GM21447 (cell line): ENCODE results near the gene TMEM203.

Experiments used
- ATAC-seq: cut with Tn5 transposase; IDR thresholded peaks from one replicate; pipeline ENCODE4 v1.9.1; 2021; ENCODE audit not compliant: unreplicated experiment

TMEM203 gene

GRCh38 chr9:137182836-137183235 lies 22.6 kb downstream of the TMEM203 start:
- no peak for ATAC-seq

- ATAC-seq: no peak
Observed at GRCh38 chr9:137181680-137182079, 23.8 kb downstream of the TMEM203 start.

DNA sequence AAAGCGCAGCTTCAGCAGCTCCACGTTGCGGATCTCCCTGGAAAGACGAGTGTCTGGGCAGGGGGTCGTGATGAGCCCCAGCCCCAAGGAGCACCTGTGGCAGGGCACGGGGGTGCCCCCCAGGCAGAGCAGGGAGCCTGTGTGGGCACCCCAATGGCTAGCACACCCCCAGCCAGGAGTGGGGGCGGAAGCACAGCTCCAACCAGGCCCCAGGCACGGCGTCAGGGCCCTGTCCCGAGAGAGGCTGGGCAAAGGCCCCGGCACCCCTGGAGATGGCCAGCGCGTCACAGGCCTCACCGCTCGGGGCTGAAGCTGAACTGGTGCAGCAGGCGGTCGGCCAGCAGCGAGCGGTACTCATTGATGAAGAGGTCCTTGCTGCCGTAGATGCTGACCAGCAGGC lies 25.0 kb downstream of the TMEM203 start:
- ATAC-seq: no peak

GRCh38 chr9:137179761-137180160 lies 25.7 kb downstream of the TMEM203 start:
- no peak for ATAC-seq

GRCh38 chr9:137178939-137179630 lies 26.4 kb downstream of the TMEM203 start:
- no peak for ATAC-seq

GRCh38 chr9:137178201-137178938 lies 27.1 kb downstream of the TMEM203 start:
- no peak for ATAC-seq

- no peak for ATAC-seq
Observed at GRCh38 chr9:137176302-137177182, 28.9 kb downstream of the TMEM203 start.

DNA sequence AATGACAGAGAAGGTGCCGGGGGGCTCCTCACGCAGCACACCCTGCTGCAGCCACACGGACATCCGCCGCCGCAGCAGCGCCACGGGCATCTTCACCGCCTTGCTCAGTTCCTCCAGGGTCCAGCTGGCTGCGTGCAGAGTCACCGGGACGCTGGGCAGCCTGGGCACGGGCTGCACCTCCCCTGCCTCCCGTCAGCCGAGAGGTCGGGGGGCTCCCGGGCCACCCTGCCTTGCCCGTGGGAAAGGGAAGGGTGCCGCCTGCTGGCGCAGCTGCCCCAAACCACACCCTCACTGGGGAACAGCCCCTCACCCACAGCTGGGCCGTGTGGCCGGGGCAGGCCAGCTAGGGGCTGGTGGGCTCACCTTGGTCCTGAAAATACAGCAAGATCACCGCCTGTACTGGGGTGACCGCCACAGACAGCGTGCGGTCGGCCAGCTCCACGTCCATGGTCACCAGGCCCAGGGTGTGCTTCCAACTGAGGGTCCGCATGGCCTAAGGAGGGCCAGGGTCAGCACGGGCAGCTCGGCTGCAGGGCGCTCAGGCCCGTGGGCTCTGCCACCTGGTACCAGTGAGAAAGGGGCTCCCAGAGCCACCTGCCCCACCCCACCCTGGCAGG lies 30.0 kb downstream of the TMEM203 start:
- ATAC-seq: no peak

GRCh38 chr9:137174722-137175293 lies 30.6 kb downstream of the TMEM203 start:
- ATAC-seq: no peak

DNA sequence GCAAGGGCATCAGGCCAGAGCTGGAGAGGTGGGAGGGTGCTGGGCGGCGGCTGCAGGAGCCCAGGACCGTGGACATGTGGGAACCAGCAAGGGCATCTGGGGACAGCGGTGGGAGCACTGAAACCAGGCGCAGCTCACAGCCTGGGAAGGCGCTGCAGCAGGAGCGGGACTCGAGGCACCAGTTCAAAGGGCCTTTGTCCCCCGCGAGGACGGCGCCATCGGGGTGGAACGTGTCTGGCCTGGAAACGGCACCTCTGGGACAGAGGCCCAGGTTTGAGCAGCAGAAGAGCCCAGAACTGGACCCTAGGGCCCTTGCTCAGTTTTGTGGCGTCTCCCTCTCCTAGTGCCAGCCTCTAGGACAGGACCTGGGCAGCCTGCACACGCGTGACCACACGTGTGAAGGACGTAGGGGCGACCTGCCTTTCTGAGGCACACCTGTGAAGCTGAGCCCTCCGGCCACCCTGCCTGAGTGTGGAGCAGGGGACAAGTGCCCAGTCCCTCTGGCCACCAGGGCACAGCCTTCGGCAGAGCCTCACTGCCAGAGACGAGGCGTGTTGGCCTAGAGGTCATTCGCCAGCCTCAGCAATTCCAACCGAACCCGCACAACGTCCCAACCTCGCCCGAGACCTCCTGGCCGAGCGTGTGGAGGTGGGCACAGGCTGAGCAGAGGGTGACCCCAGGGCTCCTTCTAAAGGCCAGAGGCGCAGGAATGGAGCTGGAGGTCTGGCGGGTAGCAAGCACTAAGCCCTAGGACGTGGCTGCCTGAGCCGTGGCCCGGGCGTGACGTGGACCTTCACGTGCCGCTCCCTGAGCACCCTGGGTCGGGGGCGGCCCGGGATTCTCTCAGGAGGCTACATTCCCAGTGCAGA lies 31.4 kb downstream of the TMEM203 start:
- ATAC-seq: no peak

- no peak for ATAC-seq
Observed at GRCh38 chr9:137172901-137173795, 32.3 kb downstream of the TMEM203 start.

DNA sequence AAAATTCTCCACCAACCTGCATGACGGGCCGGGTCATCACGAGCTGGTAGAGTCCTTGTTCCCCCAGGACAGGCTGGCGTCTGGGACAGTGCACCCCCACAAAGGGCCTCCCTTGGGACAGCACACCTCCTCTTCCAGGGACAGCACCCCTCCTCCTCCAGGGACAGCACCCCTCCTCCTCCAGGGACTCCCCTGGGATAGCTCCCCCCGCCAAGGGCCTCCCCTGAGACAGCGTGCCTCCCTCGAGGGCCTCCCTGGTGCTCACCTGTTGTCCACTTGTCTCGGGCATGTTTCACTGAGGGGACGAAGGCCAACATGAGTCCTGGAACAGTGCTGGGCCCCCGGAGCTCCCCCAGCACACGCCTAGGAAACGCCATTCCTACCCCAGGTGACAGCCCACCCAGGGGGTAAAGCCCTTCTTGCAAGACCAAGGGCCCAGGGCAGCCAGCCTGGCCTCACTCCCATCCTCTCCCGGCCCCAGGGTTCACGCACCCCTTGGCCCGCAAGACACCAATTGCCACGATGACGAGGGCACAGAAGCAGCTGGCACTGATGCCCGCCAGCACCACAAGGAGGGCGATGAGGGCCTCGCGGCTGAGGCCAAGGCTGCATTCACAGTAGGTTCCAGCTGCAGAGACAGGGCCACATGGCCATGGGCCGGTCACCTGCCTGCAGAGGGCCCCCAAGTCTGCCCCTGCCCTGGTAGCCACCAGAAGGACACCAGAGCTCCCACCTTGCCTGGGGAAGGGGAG lies 34.1 kb downstream of the TMEM203 start:
- no peak for ATAC-seq

DNA sequence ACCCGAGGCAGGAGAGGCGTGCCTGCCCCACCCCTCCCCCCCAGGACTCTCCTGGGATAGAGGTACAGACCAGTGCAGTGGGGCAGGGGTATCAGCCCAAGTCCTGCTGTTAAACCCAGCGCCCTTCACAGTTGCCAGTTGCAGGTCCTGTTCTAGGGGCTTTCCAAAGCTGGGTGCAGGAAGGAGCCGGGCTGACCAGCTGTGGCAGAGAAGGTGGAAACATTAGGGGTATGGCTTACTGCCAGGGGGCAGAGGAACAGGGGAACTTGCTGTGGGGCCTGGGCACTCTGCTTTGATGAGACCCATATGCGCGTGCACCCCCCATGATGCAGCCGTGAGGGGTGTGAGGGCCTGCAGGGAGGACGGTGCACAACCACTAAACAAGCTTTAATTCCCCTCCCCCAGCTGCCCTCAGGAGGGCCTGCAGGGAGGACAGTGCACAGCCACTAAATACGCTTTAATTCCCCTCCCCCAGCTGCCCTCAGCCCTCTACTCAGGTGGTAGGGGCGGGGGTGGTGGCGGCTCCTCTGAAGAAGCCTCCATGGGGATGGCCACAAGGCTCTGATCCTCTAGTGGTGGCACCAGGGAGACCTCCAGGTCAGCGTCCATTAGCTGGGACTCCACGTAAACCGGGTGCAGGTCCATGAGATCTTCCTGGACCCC lies 34.8 kb downstream of the TMEM203 start:
- no peak for ATAC-seq

GRCh38 chr9:137169896-137170358 lies 35.5 kb downstream of the TMEM203 start, which contains the start of gene LRRC26:
Gene LRRC26 (minus strand): TSS chr9:137170051. CDS start chr9:137169943, 108 bp downstream.
- ATAC-seq: no peak

DNA sequence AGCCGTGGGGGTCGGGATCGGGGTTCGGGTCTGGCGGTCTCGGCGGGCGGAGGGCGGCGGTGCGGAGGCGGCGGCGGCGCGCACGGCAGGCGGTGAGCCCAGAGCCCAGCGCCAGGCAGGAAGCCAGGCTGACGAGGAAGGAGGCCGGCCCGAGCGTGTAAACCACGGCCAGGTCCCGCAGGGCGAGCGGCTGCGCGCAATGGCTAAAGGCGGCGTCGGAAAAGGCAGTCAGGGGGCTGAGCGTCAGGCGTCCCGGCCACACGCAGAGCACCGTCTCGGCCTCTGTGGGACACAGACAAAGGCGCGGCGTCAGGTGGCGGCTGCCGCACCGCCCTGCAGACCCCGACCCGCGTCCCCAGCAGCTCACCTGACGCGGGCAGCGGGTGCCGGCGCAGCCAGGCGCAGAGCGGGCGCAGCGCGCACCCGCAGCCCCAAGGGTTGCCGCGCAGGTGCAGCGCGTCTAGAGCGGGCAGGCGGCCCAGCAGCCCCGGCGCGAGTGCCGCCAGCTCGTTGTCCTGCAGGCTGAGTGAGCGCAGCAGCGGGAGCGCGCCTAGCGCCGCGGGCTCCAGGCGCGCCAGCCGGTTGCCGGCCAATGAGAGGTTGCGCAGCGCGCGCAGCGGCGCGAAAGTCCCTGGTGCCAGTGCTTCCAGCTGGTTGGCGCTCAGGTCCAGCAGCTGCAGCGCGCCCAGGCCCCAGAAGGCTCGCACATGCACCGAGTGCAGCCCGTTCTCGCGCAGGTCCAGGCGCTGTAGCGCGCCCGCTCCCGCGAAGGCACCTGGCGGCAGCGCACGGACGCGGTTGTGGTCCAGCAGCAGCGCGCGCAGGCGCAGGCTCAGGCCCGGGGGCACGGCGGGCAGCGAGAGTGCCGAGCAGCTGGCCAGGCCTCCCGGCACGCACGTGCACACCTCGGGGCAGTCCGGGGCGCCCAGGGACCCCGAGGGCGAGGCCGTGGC lies 36.3 kb downstream of the TMEM203 start:
- ATAC-seq: no peak

DNA sequence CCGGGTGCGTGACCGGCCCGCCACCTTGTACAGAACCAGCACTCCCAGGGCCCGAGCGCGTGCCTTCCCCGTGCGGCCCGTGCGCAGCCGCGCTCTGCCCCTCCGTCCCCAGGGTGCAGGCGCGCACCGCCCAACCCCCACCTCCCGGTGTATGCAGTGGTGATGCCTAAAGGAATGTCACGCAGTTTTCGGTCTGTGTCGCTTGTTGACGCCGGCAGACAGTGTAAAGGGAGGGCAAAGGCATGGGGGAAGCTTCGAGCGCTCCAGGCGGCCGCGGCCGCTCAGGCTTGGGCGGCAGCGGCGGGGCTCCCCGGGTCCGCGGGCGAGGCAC lies 36.9 kb downstream of the TMEM203 start:
- ATAC-seq: no peak
